A549 (cell line): ENCODE results near the gene SLC17A2. TPM values are rescaled to one million over a fixed set of nuclear protein-coding genes. Genes with fewer than 3 reads are reported as not detected.
A peak's percentile ranks its signal among the peaks of the same experiment; 100 is the strongest.

Experiments used
- ATAC-seq, 2 experiments: fragments of 200-7000 bp in 1 of 2; fragments of >200 bp in 1 of 2; cut with Nextera tagmentation in 1 of 2; cut with Tn5 transposase in 1 of 2; 3 replicates each; pipeline versions ENCODE4 v1.8.0 to v1.9.1; 2018 to 2020; ENCODE audit warnings: mild to moderate bottlenecking in 1 of 2, moderate library complexity in 1 of 2
- CTCF ChIA-PET: fragments of 300-600 bp; sonication (Branson Sonifier 250); formaldehyde crosslinking; extraction: SDS; loops from one replicate; lab custom pipeline; 2021; ENCODE audit warnings: antibody characterized with exemption, inconsistent platforms; lab: Yijun Ruan, JAX
- POLR2A ChIA-PET: fragments of 350-600 bp; formaldehyde crosslinking; extraction: SDS; loops from one replicate; lab custom pipeline; 2021; ENCODE audit warnings: antibody characterized with exemption, inconsistent platforms; lab: Yijun Ruan, JAX
- DNase-seq, 2 experiments: peaks; one replicate each; pipeline versions ENCODE4 v3.0.0 to v3.0.0-alpha.2; 2011 to 2016; ENCODE audit warnings: low read depth in 1 of 2, low spot score in 1 of 2
- FAIRE-seq: peaks from 2 replicates; lab custom pipeline; 2011; peaks lifted over from hg19 to GRCh38; lab: Jason Lieb, UNC
- H3K27ac ChIP-seq, 2 experiments: fragments of >200 bp; sonication (Bioruptor Twin); formaldehyde crosslinking; 3 replicates each; pipeline ENCODE4 v1.5.1; 2016 to 2017
- H3K4me1 ChIP-seq: fragments of >200 bp; sonication (Bioruptor Twin); formaldehyde crosslinking; 3 replicates; pipeline ENCODE4 v1.6.1; 2016
- H3K4me2 ChIP-seq: fragments of >200 bp; sonication (Bioruptor Twin); formaldehyde crosslinking; 3 replicates; pipeline ENCODE4 v1.6.1; 2016
- H3K4me3 ChIP-seq: fragments of >200 bp; sonication (Bioruptor Twin); formaldehyde crosslinking; 3 replicates; pipeline ENCODE4 v1.5.1; 2016
- H3K9me3 ChIP-seq: fragments of >200 bp; sonication (Bioruptor Twin); formaldehyde crosslinking; 3 replicates; pipeline ENCODE4 v1.6.1; 2016
- CBX2 ChIP-seq: fragments of 200-600 bp; sonication (generic); IDR thresholded peaks from 2 replicates; pipeline ENCODE4 v1.6.1; 2016; ENCODE audit warnings: low read depth, mild to moderate bottlenecking, borderline replicate concordance
- EHF ChIP-seq: fragments of 250-450 bp; sonication (Bioruptor Pico); IDR thresholded peaks from 2 replicates; pipeline ENCODE4 v1.5.0; 2020; ENCODE audit warnings: mild to moderate bottlenecking
- FOSL2 ChIP-seq, 2 experiments: fragments of 450-650 bp in 1 of 2; fragments of >200 bp in 1 of 2; sonication (Bioruptor Twin) in 1 of 2; formaldehyde crosslinking; IDR thresholded peaks; 2 replicates each; pipeline versions ENCODE4 v1.5.0 to v1.6.1; 2016 to 2020; ENCODE audit warnings: mild to moderate bottlenecking in 1 of 2, moderate library complexity in 1 of 2
- JUN ChIP-seq, 2 experiments: fragments of >200 bp; sonication (Bioruptor Twin); formaldehyde crosslinking; IDR thresholded peaks; 2 replicates in 1 of 2; 3 replicates in 1 of 2; pipeline ENCODE4 v1.6.1; 2016 to 2017
- JUNB ChIP-seq: fragments of >200 bp; sonication (Bioruptor Twin); formaldehyde crosslinking; IDR thresholded peaks from 2 replicates; pipeline ENCODE4 v1.6.1; 2016
- MAFK ChIP-seq: fragments of 450-650 bp; IDR thresholded peaks from 2 replicates; pipeline ENCODE4 v1.6.1; 2014; ENCODE audit not compliant: partially characterized antibody
- MAZ ChIP-seq: fragments of 150-350 bp; IDR thresholded peaks from 2 replicates; pipeline ENCODE4 v1.6.1; 2014; ENCODE audit warnings: antibody characterized with exemption, low read depth, low read length, borderline replicate concordance
- NR3C1 ChIP-seq: fragments of >200 bp; sonication (Bioruptor Twin); formaldehyde crosslinking; IDR thresholded peaks from 3 replicates; pipeline ENCODE4 v1.6.1; 2017
- PHF8 ChIP-seq: fragments of 200-600 bp; sonication (generic); IDR thresholded peaks from 2 replicates; pipeline ENCODE4 v1.6.1; 2016; ENCODE audit warnings: low read depth, mild to moderate bottlenecking, antibody characterized with exemption, moderate library complexity, borderline replicate concordance
- POLR2AphosphoS2 ChIP-seq: conservative IDR thresholded peaks from 2 replicates; pipeline ENCODE4 v1.6.1; 2012; ENCODE audit warnings: low read length, improper control_type of control experiment, inconsistent platforms
- RARB ChIP-seq: fragments of 250-450 bp; sonication (Bioruptor Pico); IDR thresholded peaks from 2 replicates; pipeline ENCODE4 v1.8.0; 2021; ENCODE audit warnings: mild to moderate bottlenecking, moderate library complexity
- RCOR1 ChIP-seq: fragments of 150-350 bp; IDR thresholded peaks from 2 replicates; pipeline ENCODE4 v1.6.1; 2014; ENCODE audit warnings: antibody characterized with exemption, low read length, low read depth
- RFX5 ChIP-seq: fragments of 450-650 bp; IDR thresholded peaks from 2 replicates; pipeline ENCODE4 v1.7.1; 2014; ENCODE audit warnings: antibody characterized with exemption, mild to moderate bottlenecking, moderate library complexity
- SREBF2 ChIP-seq: fragments of 450-650 bp; IDR thresholded peaks from 2 replicates; pipeline ENCODE4 v1.6.1; 2014; ENCODE audit warnings: mild to moderate bottlenecking, moderate library complexity
- TP53 ChIP-seq: fragments of 250-450 bp; sonication (Bioruptor Pico); IDR thresholded peaks from 2 replicates; pipeline ENCODE4 v1.5.0; 2021; ENCODE audit warnings: mild to moderate bottlenecking, moderate library complexity
- WGBS: methylation state at CpG from one replicate; pipeline ENCODE4 v1.1.6; 2017; ENCODE audit errors: missing lambda C conversion rate; 5-methylcytosine and 5-hydroxymethylcytosine counted together
- polyA plus RNA-seq, 4 experiments: library from polyadenylated mRNA; depleted of rRNA in 3 of 4; stranded (reverse); fragments of >200 nt; fragmentation: RNase III in 1 of 4; extraction: RNeasy Plus Mini Kit Qiagen cat#74134 plus additional on column Dnase treatment in 1 of 4; gene quantifications; 2 replicates in 3 of 4; 3 replicates in 1 of 4; pipeline ENCODE4 v1.2.3, GENCODE V29; 2011 to 2017
- TF ChIP-seq, protein P1 (sequence below): fragments of >200 bp; sonication (Bioruptor Twin); formaldehyde crosslinking; IDR thresholded peaks from 3 replicates; pipeline ENCODE4 v1.5.1; 2016
- TF ChIP-seq, protein P2 (sequence below): IDR thresholded peaks from 2 replicates; pipeline ENCODE4 v1.6.1; 2012; ENCODE audit warnings: low read depth, borderline replicate concordance
- TF ChIP-seq, protein P3 (sequence below): fragments of 250-450 bp; sonication (Bioruptor Pico); IDR thresholded peaks from 2 replicates; pipeline ENCODE4 v1.5.0; 2020; ENCODE audit warnings: low read depth, mild to moderate bottlenecking, moderate library complexity
- TF ChIP-seq, protein P4 (sequence below): fragments of 450-650 bp; IDR thresholded peaks from 2 replicates; pipeline ENCODE4 v1.6.1; 2014; ENCODE audit warnings: antibody characterized with exemption
- TF ChIP-seq, protein P5 (sequence below): fragments of 250-450 bp; sonication (Bioruptor Pico); IDR thresholded peaks from 2 replicates; pipeline ENCODE4 v1.5.0; 2021; ENCODE audit warnings: mild to moderate bottlenecking, moderate library complexity, borderline replicate concordance
- TF ChIP-seq, protein P6 (sequence below): IDR thresholded peaks from 2 replicates; pipeline ENCODE4 v1.6.1; 2012

Gene SLC17A2
- polyA plus RNA-seq, 2 of the 4 experiments (the other 2 are of a cell fraction) = not detected

DNA sequence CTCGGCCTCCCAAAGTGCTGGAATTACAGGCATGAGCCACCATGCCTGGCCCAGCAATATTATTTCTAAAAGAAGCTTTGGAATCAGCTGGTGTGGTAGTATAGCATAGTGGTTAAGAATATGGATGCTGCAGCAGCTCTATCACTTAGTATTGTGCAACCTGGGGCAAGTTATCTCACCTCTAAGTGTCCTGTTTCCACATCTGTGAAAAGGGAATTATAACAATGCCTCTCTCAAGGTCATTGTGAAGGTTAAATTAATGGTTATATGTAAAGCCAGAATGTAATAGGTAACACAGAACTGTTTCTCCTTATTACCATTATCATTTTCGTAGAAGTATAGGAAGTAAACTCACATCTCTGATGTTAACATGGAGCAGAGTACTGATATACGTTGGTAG, 14.2 kb downstream of the SLC17A2 start:
- CTCF ChIA-PET = no interaction called here
- peaks cover 2% of the 10 kb centered on the region; the same call in 2 of the 3 replicates for H3K4me1 ChIP-seq
- POLR2A ChIA-PET = no interaction called here
- no peak overlapping the region for H3K4me3 ChIP-seq
- H3K27ac ChIP-seq = no peak overlapping the region
- WGBS = 14% methylated on average over 3 of the region's 3 CpGs
- H3K9me3 ChIP-seq = no peaks in the 10 kb centered on the region
- no peak for FAIRE-seq
- H3K4me2 ChIP-seq = no peak overlapping the region
- ATAC-seq = no peak
- no peak for DNase-seq
- TF ChIP-seq, protein P1, sequence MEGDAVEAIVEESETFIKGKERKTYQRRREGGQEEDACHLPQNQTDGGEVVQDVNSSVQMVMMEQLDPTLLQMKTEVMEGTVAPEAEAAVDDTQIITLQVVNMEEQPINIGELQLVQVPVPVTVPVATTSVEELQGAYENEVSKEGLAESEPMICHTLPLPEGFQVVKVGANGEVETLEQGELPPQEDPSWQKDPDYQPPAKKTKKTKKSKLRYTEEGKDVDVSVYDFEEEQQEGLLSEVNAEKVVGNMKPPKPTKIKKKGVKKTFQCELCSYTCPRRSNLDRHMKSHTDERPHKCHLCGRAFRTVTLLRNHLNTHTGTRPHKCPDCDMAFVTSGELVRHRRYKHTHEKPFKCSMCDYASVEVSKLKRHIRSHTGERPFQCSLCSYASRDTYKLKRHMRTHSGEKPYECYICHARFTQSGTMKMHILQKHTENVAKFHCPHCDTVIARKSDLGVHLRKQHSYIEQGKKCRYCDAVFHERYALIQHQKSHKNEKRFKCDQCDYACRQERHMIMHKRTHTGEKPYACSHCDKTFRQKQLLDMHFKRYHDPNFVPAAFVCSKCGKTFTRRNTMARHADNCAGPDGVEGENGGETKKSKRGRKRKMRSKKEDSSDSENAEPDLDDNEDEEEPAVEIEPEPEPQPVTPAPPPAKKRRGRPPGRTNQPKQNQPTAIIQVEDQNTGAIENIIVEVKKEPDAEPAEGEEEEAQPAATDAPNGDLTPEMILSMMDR = no peak
- TF ChIP-seq RFX5 = no peak
- TF ChIP-seq FOSL2 (IDR thresholded peaks at IDR 0.05) = no peak
- TF ChIP-seq FOSL2 (CRISPR knock-in tag; IDR thresholded peaks at IDR 0.05) = no peak
- no peak for TF ChIP-seq MAZ
- TF ChIP-seq MAFK = no peak
- no peak for TF ChIP-seq POLR2AphosphoS2
- TF ChIP-seq RARB (CRISPR knock-in tag) = no peak
- TF ChIP-seq JUNB = no peak
- TF ChIP-seq, protein P2, sequence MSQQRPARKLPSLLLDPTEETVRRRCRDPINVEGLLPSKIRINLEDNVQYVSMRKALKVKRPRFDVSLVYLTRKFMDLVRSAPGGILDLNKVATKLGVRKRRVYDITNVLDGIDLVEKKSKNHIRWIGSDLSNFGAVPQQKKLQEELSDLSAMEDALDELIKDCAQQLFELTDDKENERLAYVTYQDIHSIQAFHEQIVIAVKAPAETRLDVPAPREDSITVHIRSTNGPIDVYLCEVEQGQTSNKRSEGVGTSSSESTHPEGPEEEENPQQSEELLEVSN = no peak
- TF ChIP-seq CBX2 = no peak
- no peak for TF ChIP-seq TP53 (CRISPR knock-in tag)
- TF ChIP-seq NR3C1 = no peak
- no peak for TF ChIP-seq EHF (CRISPR knock-in tag)
- TF ChIP-seq SREBF2 = no peak
- TF ChIP-seq, protein P3, sequence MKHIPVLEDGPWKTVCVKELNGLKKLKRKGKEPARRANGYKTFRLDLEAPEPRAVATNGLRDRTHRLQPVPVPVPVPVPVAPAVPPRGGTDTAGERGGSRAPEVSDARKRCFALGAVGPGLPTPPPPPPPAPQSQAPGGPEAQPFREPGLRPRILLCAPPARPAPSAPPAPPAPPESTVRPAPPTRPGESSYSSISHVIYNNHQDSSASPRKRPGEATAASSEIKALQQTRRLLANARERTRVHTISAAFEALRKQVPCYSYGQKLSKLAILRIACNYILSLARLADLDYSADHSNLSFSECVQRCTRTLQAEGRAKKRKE (CRISPR knock-in tag) = no peak
- TF ChIP-seq, protein P4, sequence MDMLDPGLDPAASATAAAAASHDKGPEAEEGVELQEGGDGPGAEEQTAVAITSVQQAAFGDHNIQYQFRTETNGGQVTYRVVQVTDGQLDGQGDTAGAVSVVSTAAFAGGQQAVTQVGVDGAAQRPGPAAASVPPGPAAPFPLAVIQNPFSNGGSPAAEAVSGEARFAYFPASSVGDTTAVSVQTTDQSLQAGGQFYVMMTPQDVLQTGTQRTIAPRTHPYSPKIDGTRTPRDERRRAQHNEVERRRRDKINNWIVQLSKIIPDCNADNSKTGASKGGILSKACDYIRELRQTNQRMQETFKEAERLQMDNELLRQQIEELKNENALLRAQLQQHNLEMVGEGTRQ = no peak

DNA sequence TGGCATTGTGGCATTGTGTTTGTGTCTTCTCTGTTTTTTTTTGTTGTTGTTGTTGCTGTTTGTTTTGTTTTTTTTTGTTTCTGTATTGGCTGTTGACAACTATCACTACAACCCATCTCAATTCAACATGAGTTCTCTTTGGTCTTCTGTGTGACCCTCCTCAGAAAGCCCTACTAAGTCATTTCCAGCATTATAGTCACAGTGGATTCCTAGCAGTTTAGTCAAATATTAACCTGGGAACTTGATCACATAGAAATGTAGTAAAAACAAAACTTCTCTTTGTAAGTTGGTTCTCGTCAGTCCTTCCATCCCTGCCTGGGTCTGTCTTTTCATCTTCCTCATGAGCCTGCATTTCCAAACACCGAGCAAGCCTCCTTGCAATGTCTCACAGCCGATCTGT, 16.8 kb downstream of the SLC17A2 start:
- Histone ChIP-seq H3K27ac (no peak overlapping the region), H3K4me2 (peak overlapping the region; percentile 15; the same call in 1 of the 3 replicates), H3K4me3 (no peak overlapping the region), H3K4me1 (peaks cover 21% of the 10 kb centered on the region; the same call in 2 of the 3 replicates), H3K9me3 (no peaks in the 10 kb centered on the region)
- FAIRE-seq (no peak), ATAC-seq (no peak), DNase-seq (no peak)
- WGBS = 55% methylated on average over 3 of the region's 3 CpGs
- ChIA-PET CTCF (no interaction called here), POLR2A (no interaction called here)
- TF ChIP-seq, protein P5, sequence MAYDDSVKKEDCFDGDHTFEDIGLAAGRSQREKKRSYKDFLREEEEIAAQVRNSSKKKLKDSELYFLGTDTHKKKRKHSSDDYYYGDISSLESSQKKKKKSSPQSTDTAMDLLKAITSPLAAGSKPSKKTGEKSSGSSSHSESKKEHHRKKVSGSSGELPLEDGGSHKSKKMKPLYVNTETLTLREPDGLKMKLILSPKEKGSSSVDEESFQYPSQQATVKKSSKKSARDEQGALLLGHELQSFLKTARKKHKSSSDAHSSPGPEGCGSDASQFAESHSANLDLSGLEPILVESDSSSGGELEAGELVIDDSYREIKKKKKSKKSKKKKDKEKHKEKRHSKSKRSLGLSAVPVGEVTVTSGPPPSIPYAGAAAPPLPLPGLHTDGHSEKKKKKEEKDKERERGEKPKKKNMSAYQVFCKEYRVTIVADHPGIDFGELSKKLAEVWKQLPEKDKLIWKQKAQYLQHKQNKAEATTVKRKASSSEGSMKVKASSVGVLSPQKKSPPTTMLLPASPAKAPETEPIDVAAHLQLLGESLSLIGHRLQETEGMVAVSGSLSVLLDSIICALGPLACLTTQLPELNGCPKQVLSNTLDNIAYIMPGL = no peak
- TF ChIP-seq RCOR1 = no peak
- TF ChIP-seq JUN (IDR thresholded peaks at IDR 0.05) = no peak
- TF ChIP-seq RFX5 = no peak
- no peak for TF ChIP-seq CBX2
- TF ChIP-seq, protein P6, sequence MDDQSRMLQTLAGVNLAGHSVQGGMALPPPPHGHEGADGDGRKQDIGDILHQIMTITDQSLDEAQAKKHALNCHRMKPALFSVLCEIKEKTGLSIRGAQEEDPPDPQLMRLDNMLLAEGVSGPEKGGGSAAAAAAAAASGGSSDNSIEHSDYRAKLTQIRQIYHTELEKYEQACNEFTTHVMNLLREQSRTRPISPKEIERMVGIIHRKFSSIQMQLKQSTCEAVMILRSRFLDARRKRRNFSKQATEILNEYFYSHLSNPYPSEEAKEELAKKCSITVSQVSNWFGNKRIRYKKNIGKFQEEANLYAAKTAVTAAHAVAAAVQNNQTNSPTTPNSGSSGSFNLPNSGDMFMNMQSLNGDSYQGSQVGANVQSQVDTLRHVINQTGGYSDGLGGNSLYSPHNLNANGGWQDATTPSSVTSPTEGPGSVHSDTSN = no peak
- no peak for TF ChIP-seq PHF8
